ENCODE results near the gene LIPC.

- no peak for TF ChIP-seq CTCF (IDR thresholded peaks at IDR 0.05)
- no peak for TF ChIP-seq ZFX (IDR thresholded peaks at IDR 0.05; ENCODE audit: borderline replicate concordance)
These were observed 91.1 kb downstream of the LIPC start for GRCh38 chr15:58522865-58523264.
